ENCODE results near the gene LRRC4C. TPM values are rescaled to one million over a fixed set of nuclear protein-coding genes. Genes with fewer than 3 reads are reported as not detected.

LRRC4C gene
- total RNA-seq, 1 donor from 2014 or later = 5.5 TPM

DNA sequence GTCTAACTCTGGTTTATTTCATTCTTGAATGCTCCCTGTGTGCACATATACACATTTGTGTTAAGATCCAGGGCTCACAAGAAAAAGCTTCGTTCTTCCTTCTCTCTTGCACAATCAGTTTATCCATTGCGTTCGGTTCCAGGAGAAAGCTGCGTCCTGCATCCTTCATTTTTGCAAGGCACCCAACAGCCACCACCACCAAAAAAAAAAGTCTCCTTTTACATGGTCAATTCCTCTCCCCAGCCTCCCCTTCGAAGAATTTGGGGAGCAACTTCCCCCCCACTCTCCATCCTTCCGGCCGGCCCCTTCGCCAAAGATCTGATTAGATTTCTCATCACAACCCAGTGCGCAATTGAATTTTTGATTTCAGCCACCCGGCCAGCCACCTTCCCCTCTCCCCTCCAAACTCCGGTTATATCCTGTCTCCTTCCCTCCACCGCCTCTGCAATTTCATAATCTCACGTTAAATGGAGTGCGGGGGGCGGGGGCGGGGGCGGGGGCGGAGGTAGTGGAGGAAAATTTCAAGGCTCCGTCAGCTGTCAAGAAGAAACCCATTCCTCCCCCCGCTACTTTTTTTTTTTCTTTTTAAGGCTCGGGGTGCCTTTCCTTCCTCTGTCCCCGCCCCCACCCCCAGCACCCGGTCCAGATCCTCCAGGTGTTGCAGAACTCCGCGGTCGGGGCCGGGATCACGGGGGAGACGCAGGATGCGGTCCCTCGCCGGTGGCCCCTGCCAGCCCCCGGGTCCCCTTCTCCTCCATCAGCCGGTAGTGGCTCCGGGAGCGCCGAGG lies 1166.5 kb downstream of the LRRC4C start:
- Mint-ChIP-seq H3K4me3 (peak overlapping the region; percentile 94), H3K9me3 (no peaks in the 10 kb centered on the region), H3K36me3 (ENCODE audit: low read depth) (no peaks in the 10 kb centered on the region), H3K4me1 (peaks cover 46% of the 10 kb centered on the region), H3K27ac (ENCODE audit: unreplicated experiment) (peak overlapping the region; percentile 95), H3K27me3 (ENCODE audit: low read depth) (peaks cover 17% of the 10 kb centered on the region)
- TF ChIP-seq, protein P1, sequence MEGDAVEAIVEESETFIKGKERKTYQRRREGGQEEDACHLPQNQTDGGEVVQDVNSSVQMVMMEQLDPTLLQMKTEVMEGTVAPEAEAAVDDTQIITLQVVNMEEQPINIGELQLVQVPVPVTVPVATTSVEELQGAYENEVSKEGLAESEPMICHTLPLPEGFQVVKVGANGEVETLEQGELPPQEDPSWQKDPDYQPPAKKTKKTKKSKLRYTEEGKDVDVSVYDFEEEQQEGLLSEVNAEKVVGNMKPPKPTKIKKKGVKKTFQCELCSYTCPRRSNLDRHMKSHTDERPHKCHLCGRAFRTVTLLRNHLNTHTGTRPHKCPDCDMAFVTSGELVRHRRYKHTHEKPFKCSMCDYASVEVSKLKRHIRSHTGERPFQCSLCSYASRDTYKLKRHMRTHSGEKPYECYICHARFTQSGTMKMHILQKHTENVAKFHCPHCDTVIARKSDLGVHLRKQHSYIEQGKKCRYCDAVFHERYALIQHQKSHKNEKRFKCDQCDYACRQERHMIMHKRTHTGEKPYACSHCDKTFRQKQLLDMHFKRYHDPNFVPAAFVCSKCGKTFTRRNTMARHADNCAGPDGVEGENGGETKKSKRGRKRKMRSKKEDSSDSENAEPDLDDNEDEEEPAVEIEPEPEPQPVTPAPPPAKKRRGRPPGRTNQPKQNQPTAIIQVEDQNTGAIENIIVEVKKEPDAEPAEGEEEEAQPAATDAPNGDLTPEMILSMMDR (conservative IDR thresholded peaks at IDR 0.05) = no peak
- DNase-seq (ENCODE audit: low read depth, low spot score) = peak; percentile 9

DNA sequence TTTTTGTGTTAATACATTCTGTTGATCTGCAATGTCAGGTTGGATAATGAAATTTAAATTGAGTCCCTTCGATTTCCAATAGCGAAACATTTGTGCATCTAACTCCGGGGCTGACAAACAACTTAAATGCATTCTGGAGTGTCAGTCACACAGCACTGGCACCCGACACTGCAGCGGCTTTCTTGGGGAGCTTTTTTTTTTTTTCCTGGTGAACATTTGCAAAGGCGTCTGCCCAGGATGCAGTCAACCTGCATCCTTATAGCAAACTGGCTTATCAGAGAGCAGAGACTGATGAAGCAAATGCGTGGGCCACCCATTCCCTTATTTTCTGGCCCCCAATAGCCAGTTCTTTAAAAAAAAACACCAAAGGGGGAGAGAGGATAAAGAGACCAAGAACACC lies 1167.7 kb downstream of the LRRC4C start:
- Mint-ChIP-seq H3K4me1 (peaks cover 48% of the 10 kb centered on the region), H3K27ac (ENCODE audit: unreplicated experiment) (no peak overlapping the region), H3K27me3 (ENCODE audit: low read depth) (peaks cover 17% of the 10 kb centered on the region), H3K9me3 (no peaks in the 10 kb centered on the region), H3K4me3 (peak overlapping the region; percentile 94), H3K36me3 (ENCODE audit: low read depth) (no peaks in the 10 kb centered on the region)
- TF ChIP-seq, protein P1 (conservative IDR thresholded peaks at IDR 0.05) = no peak
- DNase-seq (ENCODE audit: low read depth, low spot score) = no peak

DNA sequence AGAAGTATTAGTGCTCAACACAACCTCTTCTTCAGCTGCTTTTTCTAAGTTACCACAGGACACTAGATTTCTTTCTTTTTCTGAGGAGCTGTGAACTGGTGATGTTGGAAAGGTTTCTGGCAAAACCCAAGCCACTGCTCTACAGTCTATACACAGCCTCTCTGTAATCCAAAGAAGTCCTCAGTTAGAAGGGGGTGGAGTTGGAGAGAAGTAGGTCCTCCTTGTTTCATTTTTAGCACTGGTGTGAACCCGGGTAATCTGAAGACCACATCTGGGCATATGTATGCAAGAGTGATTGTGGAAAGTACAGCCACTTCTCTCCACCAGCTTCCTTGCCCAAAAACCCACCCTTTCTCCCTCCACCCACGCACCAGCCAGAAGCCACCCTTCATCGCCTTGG lies 1168.1 kb downstream of the LRRC4C start:
- Mint-ChIP-seq H3K4me3 (peak overlapping the region; percentile 94), H3K36me3 (ENCODE audit: low read depth) (no peaks in the 10 kb centered on the region), H3K9me3 (no peaks in the 10 kb centered on the region), H3K4me1 (peaks cover 48% of the 10 kb centered on the region), H3K27ac (ENCODE audit: unreplicated experiment) (no peak overlapping the region), H3K27me3 (ENCODE audit: low read depth) (peaks cover 17% of the 10 kb centered on the region)
- no peak for DNase-seq (ENCODE audit: low read depth, low spot score)
- TF ChIP-seq, protein P1 (conservative IDR thresholded peaks at IDR 0.05) = no peak

DNA sequence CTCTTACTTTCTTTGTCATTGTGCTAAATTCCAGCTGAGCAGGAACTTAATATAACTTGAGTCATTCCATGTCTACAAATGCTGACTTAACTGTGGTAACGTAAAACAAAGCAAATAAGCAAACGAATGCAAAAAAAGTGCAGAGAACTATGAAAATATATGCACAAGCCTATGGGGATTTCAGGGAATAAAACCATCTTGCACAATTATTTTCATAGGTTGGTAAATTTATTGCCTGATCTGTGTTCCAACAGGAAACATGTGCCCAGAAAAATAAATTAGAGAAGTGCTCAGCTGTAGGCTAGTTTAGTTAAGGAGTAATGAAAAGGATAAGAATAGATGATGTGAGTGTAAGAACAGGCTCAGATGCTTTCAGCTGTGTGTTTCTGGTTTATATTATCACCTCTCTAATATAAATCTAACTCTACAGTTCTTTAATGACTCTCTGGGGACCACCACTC lies 1169.3 kb downstream of the LRRC4C start:
- peaks cover 15% of the 10 kb centered on the region for H3K27me3 Mint-ChIP-seq (ENCODE audit: low read depth)
- H3K4me1 Mint-ChIP-seq = peaks cover 48% of the 10 kb centered on the region
- H3K27ac Mint-ChIP-seq (ENCODE audit: unreplicated experiment) = no peak overlapping the region
- peak overlapping the region; percentile 94 for H3K4me3 Mint-ChIP-seq
- no peaks in the 10 kb centered on the region for H3K9me3 Mint-ChIP-seq
- no peaks in the 10 kb centered on the region for H3K36me3 Mint-ChIP-seq (ENCODE audit: low read depth)
- DNase-seq (ENCODE audit: low read depth, low spot score) = no peak
- TF ChIP-seq, protein P1 (conservative IDR thresholded peaks at IDR 0.05) = no peak

DNA sequence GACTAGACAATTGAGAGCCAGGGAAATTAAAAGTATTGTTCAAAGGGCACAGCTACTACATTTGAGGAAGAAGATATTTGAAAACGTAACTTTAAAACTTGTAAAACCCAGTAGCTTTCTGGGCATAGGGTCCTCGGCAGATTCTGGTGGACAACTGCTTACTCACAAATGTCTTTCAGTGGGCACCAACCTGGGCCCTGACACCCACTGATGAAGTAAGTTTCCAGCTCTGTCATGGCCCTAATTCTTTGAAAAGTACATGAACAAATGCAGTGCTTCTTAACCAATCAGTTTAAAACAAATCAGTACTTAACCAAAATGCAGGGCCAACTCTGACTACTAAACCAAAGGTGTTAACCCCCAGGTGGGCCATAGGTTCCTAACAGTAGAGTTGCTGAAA lies 1170.1 kb downstream of the LRRC4C start:
- Mint-ChIP-seq H3K9me3 (no peaks in the 10 kb centered on the region), H3K27ac (ENCODE audit: unreplicated experiment) (no peak overlapping the region), H3K4me1 (peaks cover 48% of the 10 kb centered on the region), H3K36me3 (ENCODE audit: low read depth) (no peaks in the 10 kb centered on the region), H3K4me3 (peak overlapping the region; percentile 46), H3K27me3 (ENCODE audit: low read depth) (peaks cover 15% of the 10 kb centered on the region)
- TF ChIP-seq, protein P1 (conservative IDR thresholded peaks at IDR 0.05) = no peak
- DNase-seq (ENCODE audit: low read depth, low spot score) = no peak

Measured in neural crest cell (in vitro differentiated cells).